GM21367 (cell line): ENCODE measurements around the gene ARHGAP24.
A peak's percentile ranks its signal among the peaks of the same experiment; 100 is the strongest.

Source experiments
- ATAC-seq: cut with Tn5 transposase; IDR thresholded peaks from one replicate; pipeline ENCODE4 v1.9.1; 2021; ENCODE audit not compliant: unreplicated experiment

ARHGAP24 gene

DNA sequence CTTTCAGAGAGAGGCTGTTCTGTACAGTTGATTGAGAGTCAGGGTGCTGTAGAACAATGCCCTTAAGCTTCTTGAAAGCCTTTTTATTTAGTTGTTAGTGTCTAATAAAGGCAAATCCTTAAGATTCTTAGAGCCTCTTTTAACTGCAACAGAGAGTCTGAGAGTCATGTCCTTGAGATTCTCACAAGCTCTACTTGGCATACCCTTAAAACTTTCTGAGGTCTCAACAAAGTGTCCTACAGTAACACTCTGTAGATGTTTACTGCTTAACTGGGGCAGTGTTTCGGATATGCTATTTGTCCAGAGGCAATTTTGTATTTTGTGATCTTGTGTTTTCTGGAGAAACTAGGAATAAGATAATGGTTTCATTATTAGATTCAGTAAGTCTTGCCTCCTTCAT, 209.7 kb downstream of the ARHGAP24 start:
- no peak for ATAC-seq

DNA sequence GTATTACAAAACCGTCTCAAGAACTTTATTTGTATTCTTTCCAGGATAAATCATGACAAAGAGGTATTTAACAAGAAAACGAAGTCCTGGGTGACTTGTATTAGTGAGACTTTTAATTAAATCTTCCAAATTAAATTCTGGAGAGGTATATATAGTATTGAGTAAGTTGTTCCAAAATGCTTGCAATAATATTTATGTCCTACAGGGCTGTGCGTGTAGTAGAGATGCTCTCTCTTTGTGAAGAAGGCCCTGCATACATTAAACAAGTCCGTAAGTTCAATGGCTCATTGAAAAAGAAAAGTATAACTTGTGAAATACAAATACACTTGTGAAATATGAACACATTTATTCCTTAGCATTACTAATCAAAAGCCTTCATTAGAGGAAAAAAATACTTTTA, 211.4 kb downstream of the ARHGAP24 start:
- ATAC-seq = no peak

- ATAC-seq = no peak
Observed at GRCh38 chr4:85688055-85688740, 213.2 kb downstream of the ARHGAP24 start.

GRCh38 chr4:85696661-85697060, 221.7 kb downstream of the ARHGAP24 start:
- ATAC-seq = no peak

DNA sequence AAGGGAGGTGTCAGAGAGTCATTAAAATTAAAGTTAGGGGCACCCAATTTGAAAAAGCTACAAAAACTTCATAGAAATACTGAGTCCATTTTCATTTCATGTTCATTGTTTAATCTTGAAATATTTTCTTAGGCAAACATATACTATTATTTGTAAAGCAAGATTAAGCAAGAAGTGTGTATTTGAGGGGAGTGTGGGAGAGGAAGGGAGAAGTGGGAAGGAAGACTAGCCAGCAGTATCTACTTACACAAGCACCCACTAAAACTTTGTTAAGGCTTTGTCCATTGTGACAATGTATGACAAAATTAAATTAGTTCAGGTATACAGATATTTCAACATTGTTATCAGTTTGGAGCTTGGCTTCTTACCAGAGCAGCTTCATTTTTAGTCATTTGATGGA, 222.9 kb downstream of the ARHGAP24 start:
- no peak for ATAC-seq

DNA sequence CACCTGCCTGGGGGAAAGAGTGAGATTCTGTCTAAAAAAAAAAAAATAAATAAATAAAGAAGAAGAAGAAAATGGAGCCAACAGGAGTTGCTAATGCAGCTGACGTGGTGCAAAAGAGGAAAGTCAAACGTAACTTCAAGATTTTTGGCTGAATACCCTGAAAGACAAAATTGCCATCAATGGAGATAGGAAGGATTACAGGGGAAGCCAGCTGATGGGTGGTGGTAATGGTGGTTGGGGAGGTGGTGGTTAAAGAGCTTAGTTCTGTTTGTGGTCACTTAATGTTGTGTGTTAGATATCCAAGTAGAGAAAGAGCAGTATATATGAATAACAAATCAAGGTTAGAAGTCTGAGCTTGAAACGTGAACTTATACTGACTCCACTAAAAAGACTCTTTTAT, 225.4 kb downstream of the ARHGAP24 start:
- no peak for ATAC-seq

GRCh38 chr4:85701861-85702321, 226.9 kb downstream of the ARHGAP24 start:
- ATAC-seq = peak; percentile 99

DNA sequence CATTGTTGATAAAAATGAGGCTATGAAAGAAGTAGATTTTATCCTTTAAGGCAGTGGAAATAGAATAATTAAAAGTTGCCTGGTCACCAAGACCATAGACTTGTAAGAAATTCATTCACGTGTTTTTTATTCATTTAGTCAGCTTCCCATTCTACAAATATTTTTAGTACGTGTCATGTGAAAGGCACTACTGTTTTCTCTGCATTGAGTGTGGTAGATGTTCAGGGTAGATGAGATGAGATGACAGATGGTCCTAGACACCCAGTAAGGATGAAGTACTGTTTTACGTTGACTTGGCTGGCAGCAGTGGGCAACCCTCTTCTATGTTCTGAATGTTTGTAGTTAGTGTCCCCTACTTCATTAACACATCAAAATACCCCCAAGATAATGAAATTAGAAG, 228.1 kb downstream of the ARHGAP24 start:
- ATAC-seq = no peak

GRCh38 chr4:85707611-85708010, 232.7 kb downstream of the ARHGAP24 start:
- peak; percentile 81 for ATAC-seq

- no peak for ATAC-seq
Observed at GRCh38 chr4:85708468-85708867, 233.5 kb downstream of the ARHGAP24 start.

DNA sequence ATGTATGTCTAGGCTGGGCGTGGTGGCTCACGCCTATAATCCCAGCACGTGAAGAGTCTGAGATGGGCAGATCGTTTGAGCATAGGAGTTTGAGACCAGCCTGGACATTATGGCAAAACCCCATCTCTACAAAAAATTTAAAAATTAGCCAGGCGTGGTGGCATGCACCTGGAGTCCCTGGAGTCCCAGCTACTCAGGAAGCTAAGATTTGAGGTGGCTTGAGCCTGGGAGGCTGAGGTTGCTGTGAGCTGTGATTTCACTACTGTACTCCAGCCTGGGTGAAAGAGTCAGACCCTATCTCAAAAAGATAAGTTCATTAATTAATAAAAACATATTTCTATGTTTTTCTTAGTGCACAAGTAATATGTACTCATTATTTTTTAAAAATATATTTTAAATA, 238.1 kb downstream of the ARHGAP24 start:
- no peak for ATAC-seq

- ATAC-seq = no peak
Observed at GRCh38 chr4:85715991-85716737, 241.2 kb downstream of the ARHGAP24 start.

- ATAC-seq = no peak
Observed at GRCh38 chr4:85717351-85717750, 242.4 kb downstream of the ARHGAP24 start.

- ATAC-seq = no peak
Observed at GRCh38 chr4:85717847-85718246, 242.9 kb downstream of the ARHGAP24 start.

- no peak for ATAC-seq
Observed at GRCh38 chr4:85720735-85721134, 245.8 kb downstream of the ARHGAP24 start.

DNA sequence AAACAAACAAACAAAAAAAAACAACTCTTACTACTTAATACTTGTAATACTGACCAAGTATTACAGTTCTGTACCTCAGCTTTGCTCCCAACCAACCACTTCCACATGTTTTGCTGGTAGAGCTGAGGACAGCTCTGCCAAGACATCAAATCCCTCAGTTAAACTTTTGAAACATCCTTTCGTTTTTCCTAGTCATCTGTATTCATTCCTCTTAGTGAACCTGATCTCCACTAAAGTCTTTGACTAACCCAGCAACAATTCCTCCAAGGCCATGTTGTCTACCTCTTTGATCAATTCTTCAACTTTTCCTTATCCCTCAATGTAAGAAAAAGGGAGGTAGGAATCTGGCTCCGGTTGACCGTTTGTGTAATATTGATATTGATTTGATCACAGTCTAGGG, 247.5 kb downstream of the ARHGAP24 start:
- ATAC-seq = no peak

DNA sequence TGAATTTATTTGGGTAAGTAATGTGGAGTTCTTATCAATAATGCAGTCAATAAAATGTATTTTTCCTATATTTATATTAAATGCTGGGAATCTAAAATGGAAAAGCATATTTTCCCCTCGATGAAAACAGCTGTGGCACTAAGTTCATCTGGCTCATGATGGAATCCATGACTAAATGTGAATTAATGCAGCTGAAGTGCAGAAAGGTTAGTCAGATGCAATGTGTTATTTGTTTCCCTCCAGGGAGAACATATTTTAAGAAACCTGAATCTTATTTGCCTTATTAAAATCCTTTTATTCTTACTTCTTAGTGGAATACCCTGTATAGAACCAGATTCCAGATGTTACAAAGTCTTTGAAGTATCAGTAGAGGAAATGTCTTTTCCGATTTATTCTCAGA, 247.9 kb downstream of the ARHGAP24 start:
- no peak for ATAC-seq

GRCh38 chr4:85724791-85725563, 250.0 kb downstream of the ARHGAP24 start:
- peak; percentile 52 for ATAC-seq

- ATAC-seq = peak; percentile 85
Observed at GRCh38 chr4:85725721-85726170, 250.8 kb downstream of the ARHGAP24 start.

DNA sequence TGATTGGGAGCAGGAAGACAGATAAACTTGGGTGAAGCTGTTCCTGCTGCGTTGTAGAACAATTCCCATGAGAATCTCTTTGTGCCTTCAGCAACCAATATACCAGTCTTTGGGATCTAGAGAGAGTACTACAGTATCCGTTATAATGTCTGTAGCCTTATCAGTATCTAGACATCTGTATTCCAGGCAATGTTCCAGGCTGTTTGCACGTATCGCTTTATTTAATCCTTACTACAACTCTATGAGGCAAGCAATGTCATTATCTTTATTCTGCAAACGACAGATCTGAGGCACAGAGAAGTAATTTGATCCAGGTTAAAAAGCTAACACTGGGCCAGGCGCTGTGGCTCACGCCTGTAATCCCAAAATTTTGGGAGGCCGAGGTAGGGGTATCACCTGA, 251.6 kb downstream of the ARHGAP24 start:
- ATAC-seq = no peak

- no peak for ATAC-seq
Observed at GRCh38 chr4:85728464-85728863, 253.5 kb downstream of the ARHGAP24 start.

- no peak for ATAC-seq
Observed at GRCh38 chr4:85732124-85732523, 257.2 kb downstream of the ARHGAP24 start.
